ENCODE results near the gene PLPP1. TPM values are rescaled to one million over a fixed set of nuclear protein-coding genes. Genes with fewer than 3 reads are reported as not detected.

Gene PLPP1
- 31.5 TPM for total RNA-seq

DNA sequence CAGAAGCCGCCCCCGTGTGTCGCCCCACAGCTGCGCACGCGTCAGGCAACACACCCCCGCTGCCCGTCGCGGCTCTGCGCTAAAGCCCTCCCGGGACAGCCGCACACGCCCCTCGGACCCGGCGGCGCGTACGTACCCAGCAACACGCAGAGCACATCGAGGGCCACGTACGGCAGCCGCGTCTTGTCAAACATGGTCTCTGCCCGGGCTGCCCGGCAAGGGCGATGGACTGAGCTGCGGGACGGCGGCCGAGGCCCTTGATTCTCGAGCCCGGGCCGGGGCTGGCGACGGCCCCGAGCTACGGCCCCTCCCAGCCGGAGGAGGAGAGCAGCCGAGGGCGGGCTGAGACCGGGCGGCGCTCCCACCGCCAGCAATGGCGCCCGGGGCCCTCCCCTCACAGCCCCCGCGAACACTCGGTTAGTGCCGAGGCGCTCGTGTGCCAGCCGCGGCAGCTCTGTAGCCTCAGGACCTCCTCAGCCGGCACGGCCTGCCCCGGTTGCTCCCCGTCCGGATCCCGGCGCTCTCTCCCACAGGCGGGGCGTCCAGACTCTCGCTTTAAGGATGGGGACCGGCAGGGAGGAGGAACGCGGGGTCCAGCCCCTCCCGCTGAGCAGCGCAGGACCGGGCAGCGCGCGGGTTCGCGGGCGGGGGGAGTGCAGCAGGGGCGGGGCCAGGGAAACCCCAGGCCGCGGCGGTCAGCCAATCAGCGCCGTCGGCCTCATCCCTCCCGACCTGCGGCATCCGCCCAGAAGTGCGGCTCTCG is at the start of gene PLPP1:
Gene PLPP1, minus strand, starts transcription at position 529 of the 763 bp plus-strand sequence. Its CDS starts 335 bp downstream, at position 194.
- DNase-seq, result peak; percentile 94

DNA sequence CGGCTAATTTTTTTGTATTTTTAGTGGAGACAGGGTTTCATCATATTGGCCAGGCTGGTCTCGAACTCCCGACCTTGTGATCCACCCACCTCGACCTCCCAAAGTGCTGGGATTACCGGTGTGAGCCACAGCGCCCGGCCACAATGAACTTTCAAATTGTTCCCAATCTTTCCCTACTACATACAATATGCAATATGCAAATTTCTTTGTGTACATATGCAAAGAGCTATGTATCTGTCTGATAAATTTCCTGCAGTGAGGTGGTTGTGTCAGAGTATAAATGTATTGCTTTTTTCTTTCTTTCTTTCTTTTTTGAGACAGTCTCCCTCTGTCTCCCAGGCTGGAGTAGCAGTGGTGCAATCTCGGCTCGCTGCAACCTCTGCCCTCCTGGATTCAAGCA is 48.8 kb upstream of the PLPP1 start:
- no peak for DNase-seq

DNA sequence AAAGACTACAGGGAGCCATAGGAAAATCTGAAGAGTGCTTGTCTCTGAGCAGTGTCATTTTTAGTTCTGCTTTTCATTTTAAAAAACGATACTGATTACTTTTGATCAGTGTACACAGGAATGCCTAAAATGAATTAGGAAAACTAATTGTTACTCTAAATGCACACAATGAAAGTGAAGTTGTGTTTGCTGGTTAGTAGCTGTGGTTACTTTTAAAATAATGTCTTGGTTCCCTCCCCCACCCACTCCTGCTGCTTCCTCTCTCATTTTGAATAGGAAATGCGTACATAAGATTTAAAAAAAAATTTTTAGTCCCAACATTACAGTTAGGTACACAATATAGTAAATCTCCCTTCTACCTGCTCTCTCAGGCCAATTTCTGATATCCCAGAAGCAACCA is 47.5 kb upstream of the PLPP1 start:
- no peak for DNase-seq

DNA sequence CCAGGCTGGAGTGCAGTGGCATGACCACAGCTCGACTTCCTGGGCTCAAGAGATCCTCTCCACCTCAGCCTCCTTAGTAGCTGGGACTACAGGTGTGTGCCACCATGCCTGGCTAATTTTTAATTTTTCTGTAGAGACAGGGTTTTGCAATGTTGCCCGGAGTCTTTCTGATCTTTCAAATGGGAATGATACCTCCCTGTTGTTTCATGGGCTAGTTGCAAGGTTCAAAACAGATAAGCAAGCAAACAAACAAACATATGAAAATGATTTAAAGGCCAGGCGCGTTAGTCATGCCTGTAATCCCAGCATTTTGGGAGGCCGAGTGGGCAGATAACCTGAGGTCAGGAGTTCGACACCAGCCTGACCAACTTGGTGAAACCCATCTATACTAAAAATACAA is 45.3 kb upstream of the PLPP1 start:
- DNase-seq, result no peak

DNA sequence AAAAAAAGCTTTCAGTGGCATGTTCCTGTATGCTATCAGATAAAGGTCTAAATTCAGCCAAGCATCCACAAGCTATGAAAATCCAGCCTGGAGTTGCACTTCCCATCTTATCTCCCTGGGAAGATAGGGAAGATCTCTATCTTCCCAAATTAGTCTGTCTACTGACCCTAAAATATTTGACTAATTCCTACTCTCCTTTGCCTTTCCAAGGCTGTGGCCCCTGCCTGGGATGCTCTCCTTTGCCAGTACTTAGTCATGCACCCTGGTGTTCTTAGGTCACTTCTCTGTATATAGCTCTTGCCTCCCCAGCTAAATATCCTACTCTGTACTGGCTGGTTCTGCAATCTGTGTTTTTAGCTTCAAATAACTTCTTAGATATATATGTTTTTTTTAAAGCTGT is 44.0 kb upstream of the PLPP1 start:
- DNase-seq, result no peak

DNA sequence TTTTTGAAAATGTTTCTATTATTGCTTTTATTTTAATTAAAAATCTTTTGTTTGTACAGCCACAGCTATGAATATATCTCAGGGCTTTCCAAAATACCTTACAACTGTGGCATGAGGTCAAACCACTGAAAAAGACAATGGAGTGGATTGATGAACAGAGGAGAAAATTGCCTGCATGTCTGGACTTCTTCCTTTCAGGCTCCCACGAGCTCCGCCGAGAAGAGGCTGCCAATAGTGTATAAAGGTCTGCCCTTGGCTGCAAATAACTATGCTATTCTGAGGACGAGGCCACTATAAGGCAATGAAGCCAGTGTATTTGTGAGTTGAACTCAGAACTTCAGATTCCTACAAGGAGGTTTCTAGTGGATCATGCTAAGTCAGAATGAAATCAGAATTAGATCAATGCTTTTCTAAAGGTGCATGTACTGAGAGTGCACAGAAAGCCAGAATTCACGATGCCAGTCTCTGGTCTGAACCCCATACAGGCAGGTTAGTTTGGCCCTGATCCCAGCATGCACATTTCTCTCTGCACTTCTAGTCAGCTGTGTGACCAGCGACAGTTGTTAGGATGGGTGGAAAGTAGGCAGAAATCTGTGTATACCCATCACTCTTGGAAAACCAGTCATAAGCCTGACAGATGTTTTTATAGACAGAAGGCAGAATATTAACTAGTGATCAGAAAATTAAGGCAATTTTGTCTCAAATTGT is 42.7 kb upstream of the PLPP1 start:
- DNase-seq, result no peak

DNA sequence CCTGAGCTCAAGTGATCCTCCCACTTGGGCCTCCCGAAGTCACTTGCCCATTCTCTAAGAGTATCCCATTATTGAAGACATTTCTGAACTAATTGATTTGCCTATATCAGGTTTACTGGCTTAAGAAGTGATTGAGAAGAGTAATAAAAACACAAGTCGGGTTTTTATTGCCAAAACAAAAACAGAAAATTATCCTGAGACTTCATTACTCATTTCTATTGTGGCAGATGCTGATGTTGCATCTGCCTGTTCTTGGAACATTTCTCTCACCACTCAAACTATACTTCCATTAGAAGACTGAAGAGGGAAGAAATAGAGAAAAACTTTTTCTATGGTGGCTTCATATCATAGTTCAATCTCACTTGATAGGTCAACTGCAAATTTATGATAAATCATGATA is 41.9 kb upstream of the PLPP1 start:
- DNase-seq, result no peak

DNA sequence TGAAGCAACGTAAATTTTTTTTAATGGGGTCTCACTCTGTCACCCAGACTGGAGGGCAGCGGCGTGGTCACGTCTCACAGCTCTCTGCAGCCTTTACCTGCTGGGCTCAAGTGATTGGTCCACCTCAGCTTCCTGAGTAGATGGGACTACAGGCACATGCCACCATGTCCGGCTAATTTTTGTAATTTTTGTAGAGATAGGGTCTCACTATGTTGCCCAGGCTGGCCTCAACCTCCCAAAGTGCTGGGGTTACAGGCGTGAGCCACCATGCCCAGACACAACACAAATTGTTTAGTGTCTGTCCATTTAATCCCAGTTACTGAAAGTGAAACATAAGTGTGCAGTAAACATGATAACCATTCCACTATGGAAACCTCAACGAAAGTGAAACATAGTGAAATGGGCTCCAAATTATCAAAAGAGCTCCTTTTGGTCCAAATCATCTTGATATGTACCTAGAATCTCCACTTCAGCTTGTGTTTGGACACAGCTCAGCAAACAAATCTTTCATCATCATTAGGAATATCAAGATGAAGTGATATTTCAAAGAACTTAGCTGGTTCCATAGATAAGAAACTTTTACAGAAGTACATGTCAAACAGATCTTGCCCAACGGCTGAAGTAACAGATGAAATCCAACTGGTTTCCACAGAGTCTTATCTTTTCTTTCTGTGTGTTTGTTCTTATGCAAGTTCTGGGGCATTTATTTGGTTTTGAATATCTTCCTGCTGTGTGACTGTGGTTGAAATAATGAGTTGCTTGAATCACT is 41.2 kb upstream of the PLPP1 start:
- no peak for DNase-seq

DNA sequence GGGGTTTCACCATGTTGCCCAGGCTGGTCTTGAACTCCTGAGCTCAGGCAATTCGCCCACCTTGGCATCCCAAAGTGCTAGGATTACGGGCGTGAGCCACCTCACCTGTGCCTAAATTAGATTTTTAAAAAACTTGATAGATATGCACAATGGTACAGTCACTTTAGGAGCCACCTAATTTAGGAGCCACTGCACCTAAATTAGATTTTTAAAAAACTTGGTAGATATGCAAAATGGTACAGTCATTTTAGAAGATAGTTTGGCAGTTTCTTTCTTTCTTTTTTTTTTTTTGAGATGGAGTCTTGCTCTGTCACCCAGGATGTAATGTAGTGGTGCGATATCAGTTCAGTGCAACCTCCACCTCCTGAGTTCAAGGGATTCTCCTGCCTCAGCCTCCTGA is 37.8 kb upstream of the PLPP1 start:
- DNase-seq, result no peak

DNA sequence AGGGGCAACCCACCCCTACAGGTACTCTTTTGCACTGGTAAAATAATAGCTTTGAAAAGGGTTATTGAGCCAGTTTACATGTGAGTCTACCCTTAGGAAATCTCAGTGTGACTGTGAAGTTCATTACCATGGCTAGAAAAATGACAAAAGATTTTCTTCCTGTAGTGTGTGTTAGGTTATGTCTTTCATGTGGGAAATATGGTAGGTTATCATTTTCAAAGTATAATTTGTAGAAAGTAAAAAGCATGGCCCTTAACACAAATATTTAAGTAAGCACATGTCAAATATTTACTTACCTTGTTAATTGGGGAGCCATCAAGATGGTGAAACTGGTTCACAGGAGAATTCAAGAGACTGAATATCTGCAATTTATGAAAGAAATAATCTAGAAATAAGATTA is 37.3 kb upstream of the PLPP1 start:
- no peak for DNase-seq

DNA sequence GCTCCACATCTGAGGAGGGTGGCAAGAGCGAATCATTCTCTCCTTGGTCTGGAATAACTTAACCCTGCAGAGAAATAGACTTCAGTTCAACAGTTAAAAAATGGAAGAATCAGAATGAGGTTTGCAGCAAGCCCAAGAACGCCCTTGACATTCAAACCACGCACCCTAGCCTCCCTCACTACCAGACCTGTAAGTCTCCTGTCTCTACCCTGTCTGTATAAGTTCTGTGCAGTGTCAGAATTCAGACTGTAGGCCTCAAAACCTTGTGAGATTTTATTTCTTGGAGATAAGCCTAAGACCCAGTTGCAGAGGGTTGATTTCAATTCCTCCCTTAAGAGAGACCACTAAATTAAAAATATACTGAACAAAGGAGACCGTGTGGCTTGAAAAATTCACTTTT is 35.8 kb upstream of the PLPP1 start:
- no peak for DNase-seq

DNA sequence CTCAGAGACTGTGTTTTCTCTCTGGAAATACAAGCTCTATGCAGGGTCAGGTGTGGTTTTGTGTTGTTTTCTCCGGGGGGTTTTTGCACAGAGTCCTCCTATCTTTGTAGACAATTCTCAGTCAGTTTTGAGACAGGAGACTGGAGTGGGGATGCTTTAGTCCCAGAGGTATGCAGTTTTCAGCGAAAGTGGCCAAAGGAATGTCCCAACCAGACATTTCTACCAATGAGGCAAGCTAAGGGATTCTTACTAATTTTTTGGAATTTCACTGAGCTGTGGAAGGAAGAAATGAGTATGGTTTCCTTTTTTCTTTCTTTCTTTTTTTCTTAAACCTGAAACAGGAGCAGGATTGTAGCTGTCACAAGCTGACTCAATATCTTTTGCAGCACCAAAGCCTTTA is 35.3 kb upstream of the PLPP1 start:
- no peak for DNase-seq

DNA sequence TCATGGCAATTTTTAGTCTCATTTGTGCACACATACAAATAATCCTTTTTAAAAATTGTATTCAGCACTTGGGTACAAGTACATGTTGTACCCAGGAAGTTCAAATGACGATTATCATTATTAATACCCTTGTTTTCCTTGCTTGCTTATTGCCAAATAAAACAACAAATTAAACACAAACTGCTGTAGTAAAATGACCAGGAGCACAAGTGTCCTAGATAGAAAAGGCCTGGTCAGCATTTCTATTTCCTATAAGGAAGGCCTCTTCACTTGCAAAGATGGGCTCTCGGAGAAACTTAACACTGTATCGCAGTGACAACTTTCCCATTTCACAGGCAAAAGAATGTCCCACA is 34.7 kb upstream of the PLPP1 start:
- no peak for DNase-seq

DNA sequence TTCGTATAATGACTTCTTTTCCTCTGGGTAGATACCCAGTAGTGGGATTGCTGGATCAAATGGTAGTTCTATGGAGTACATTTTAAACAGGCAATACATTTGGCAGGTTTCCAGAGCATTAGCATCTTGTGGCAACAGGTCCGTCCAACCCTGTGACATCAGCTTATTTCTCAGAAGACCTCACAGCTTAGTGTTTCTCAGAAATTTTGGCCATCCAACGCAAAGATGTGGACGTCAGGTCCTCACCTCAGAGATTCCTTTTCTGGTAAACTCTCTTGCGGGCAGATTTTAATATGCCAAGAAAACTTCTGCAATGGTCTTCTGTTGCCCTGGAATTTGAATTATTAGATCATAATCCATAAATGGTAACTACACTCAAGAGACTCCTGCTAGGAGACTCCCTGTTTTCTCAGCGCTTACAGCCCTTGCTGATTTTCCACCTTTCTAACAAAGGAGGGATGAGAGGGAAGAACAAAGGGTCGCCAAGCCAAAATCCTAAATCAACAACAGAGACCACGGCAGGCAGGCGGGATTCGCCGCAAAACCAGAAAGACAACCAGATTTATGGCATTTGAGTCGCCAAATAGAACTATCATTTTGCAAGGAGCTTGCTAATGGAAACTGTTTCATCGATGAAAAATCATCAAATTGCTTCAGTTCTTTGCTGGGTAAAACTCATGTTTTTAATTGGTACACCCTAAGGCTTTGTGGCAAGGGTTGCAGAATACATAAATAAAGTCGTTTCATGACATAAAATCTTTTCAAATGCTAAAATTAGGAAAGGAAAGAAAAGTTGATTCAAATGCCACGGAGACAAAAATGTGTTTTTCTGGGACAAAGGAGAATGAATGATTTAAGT is 34.1 kb upstream of the PLPP1 start:
- DNase-seq, result no peak

DNA sequence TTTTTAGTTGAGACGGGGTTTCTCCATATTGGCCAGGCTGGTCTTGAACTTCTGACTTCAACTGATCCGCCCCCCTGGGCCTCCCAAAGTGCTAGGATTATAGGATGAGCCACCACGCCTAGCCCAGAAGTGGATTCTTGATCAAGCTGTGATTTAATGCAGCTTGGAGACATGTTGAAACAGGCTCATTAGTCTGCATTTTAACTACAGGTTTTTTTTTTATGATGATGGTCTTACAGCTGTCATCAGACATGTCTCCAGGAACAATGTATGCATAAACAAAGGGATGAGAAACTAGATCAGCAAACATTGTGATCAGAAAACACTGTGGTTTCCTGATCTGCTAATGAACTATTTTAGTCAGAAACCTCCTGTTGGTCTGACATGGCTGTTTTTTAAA is 30.0 kb upstream of the PLPP1 start:
- DNase-seq, result no peak

DNA sequence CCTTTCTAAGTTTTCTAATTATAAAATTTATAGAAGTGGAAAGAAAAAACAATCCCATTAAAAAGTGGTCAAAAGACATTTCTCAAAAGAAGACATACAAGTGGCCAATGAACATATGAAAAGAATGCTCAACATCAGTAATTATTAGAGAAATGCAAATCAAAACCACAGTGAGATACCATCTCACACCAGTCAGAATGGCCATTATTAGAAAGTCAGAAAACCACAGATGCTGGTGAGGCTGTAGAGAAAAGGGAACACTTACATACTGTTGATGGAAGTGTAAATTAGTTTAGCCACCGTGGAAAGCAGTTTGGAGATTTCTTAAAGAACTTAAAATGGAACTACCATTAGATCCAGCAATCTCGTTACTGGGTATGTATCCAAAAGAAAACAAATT is 23.7 kb upstream of the PLPP1 start:
- DNase-seq, result no peak

DNA sequence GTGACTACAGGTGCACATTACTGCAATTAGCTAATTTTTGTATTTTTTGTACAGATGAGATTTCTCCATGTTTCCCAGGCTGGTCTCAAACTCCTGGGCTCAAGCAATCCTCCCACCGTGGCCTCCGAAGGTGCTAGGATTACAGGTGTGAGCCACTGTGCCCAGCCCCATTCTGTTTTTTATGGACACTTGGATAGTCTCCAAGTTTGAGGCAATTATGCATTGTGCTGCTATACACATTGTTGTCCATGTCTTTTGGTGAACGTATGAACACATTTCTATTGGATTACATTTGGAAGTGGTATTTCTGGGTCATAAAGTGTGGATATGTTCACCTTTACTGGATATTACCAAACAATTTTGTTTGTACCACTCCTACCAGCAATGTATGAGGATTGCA is 22.4 kb upstream of the PLPP1 start:
- DNase-seq, result no peak

DNA sequence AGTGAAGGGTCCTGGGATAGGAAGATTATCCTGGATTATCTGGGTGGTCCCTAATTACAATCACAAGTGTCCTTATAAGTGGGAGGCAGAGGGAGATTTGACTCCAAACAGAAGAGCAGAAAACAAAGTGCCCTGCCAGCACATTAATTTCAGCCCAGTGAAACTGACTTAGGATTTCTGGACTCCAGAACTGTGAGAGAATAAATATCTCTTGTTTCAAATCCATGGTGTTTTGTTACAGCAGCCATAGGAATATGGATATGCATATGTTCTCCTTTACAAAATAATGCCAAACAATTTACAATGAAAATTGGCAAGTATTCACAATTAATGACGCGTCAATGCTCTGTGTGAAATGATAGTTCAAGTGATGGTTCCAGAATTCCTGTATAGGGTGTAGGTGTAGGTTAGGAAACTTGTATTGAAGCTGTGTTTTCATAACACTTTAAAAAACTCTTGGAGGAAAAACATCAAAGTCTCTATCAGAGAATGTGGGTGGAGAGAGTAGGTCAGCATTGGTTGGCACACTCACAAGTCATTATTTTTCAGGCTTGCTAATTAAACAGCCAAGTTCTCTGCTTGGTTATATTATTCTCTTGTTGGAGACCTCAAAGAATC is 19.9 kb upstream of the PLPP1 start:
- no peak for DNase-seq

DNA sequence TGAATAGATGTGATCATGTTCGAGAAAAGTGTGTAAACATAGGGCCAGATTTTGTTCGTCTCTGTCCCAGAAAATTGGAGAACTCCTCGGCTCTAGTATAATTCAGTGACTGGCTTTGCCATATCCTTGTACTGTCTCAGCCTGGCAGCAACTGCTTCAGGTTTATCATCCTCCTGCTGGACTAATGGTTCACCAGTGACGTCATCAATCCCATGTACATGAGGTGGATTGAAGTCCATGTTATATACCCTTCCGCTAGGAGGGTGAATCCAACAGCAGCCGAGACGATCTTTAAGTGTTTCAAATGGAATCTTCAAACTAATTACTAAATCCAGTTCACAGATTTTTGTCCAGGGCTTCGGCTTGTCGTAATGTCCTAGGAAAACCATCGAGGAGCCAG is 17.1 kb upstream of the PLPP1 start:
- DNase-seq, result no peak

DNA sequence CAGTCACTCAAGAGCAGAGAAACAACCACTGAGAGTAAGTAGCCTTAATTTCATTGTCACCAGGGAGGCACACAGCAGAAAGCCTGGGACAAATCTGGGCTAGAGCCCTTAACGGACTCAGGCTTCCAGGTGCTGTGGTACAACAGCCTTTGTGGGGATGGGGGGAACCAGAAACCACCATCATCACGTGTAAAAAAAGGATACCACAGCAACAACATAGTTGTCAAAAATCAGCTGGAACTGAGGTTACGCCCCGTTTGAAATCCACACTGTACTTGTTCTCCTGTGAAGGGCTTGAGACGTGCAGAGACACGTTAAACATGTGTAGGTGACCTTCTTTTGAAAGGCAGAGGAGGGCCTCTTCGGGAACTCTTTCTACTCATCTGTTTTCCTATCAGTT is 16.6 kb upstream of the PLPP1 start:
- no peak for DNase-seq

DNA sequence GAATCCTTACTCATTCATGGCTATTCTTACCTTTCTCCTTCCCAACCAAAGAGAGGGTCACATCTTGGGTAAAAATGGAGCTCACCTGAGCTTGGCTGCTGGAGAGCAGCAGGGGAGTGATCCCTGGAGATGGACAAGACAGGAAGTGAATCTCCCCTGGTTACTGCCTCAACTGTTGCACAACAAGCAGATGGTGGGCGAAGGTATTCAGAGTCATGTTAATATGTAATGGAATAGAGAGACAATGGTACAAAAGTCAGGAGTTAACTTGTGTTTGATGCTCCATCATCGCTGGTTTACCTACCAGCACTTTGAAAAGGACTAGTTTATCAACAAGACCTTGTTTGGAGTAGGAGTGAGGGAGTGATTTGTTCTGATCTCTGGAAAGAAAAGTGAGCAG is 13.0 kb upstream of the PLPP1 start:
- DNase-seq, result no peak

DNA sequence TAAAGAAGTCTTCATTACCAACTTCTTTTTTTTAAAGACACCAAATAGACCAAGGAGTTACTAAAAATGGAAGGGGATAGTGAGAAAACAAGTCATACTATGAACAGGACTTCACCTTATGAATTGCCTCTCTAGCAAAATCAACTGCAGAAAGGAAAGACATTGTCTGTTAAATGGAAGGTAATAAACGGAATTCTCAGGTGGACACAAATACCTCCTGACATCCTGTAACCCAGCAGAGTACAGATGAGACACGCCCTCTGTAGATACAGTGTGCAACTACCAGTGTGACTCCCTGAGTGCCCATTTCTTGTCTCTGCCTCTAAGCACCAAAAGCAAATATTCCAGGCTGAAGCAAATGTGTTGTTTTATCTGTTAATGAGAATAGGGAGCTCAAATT is 12.2 kb upstream of the PLPP1 start:
- DNase-seq, result no peak
